ENCODE measurements around the gene TAS2R5. TPM values are rescaled to one million over a fixed set of nuclear protein-coding genes. Genes with fewer than 3 reads are reported as not detected.
"Not testable (repeated sequence)": the region's sequence is repeated elsewhere in the genome, so short reads cannot be mapped to it uniquely, and the experiment has no call there.

Gene TAS2R5
- total RNA-seq (ENCODE audit: unreplicated experiment) = 1.9 TPM
- long read RNA-seq = 0 reads

- no peak for DNase-seq (ENCODE audit: low spot score)
- peaks cover 9% of the 10 kb centered on the region for H3K36me3 Mint-ChIP-seq (ENCODE audit: low read depth, unreplicated experiment)
- H3K4me3 Mint-ChIP-seq (ENCODE audit: unreplicated experiment) = no peak within 1 kb of the TSS
- TF ChIP-seq CTCF (IDR thresholded peaks at IDR 0.05; ENCODE audit: unreplicated experiment) = no peak
- H3K27ac Mint-ChIP-seq (ENCODE audit: unreplicated experiment) = no peak within 1 kb of the TSS
- H3K27me3 Mint-ChIP-seq (ENCODE audit: unreplicated experiment) = no peaks in the 10 kb centered on the region
- peaks cover 7% of the 10 kb centered on the region for H3K4me1 Mint-ChIP-seq (ENCODE audit: unreplicated experiment)
- H3K9me3 Mint-ChIP-seq (ENCODE audit: unreplicated experiment) = no peaks in the 10 kb centered on the region
Observed at GRCh38 chr7:141789917-141790316, at the start of gene TAS2R5. Gene TAS2R5, plus strand, starts transcription at chr7:141790217. Its CDS starts 145 bp downstream, at chr7:141790362.

- Mint-ChIP-seq H3K4me3 (ENCODE audit: unreplicated experiment) (no peak overlapping the region), H3K27me3 (ENCODE audit: unreplicated experiment) (peaks cover 6% of the 10 kb centered on the region), H3K4me1 (ENCODE audit: unreplicated experiment) (peaks cover 16% of the 10 kb centered on the region), H3K36me3 (ENCODE audit: low read depth, unreplicated experiment) (peaks cover 16% of the 10 kb centered on the region), H3K9me3 (ENCODE audit: unreplicated experiment) (no peaks in the 10 kb centered on the region), H3K27ac (ENCODE audit: unreplicated experiment) (no peak overlapping the region)
- no peak for DNase-seq (ENCODE audit: low spot score)
- TF ChIP-seq CTCF (IDR thresholded peaks at IDR 0.05; ENCODE audit: unreplicated experiment) = no peak
Observed at GRCh38 chr7:141742229-141742628, 47.8 kb upstream of the TAS2R5 start.

GRCh38 chr7:141744131-141744530 lies 45.9 kb upstream of the TAS2R5 start:
- TF ChIP-seq CTCF (IDR thresholded peaks at IDR 0.05; ENCODE audit: unreplicated experiment) = no peak
- peaks cover 22% of the 10 kb centered on the region for H3K36me3 Mint-ChIP-seq (ENCODE audit: low read depth, unreplicated experiment)
- H3K4me3 Mint-ChIP-seq (ENCODE audit: unreplicated experiment) = no peak overlapping the region
- H3K9me3 Mint-ChIP-seq (ENCODE audit: unreplicated experiment) = no peaks in the 10 kb centered on the region
- H3K27ac Mint-ChIP-seq (ENCODE audit: unreplicated experiment) = no peak overlapping the region
- DNase-seq (ENCODE audit: low spot score) = no peak
- H3K27me3 Mint-ChIP-seq (ENCODE audit: unreplicated experiment) = peaks cover 3% of the 10 kb centered on the region
- H3K4me1 Mint-ChIP-seq (ENCODE audit: unreplicated experiment) = peaks cover 9% of the 10 kb centered on the region

- H3K36me3 Mint-ChIP-seq (ENCODE audit: low read depth, unreplicated experiment) = peaks cover 57% of the 10 kb centered on the region
- H3K27me3 Mint-ChIP-seq (ENCODE audit: unreplicated experiment) = peaks cover 4% of the 10 kb centered on the region
- TF ChIP-seq CTCF (IDR thresholded peaks at IDR 0.05; ENCODE audit: unreplicated experiment) = no peak
- H3K4me3 Mint-ChIP-seq (ENCODE audit: unreplicated experiment) = no peak overlapping the region
- DNase-seq (ENCODE audit: low spot score) = no peak
- H3K9me3 Mint-ChIP-seq (ENCODE audit: unreplicated experiment) = peaks cover 12% of the 10 kb centered on the region
- H3K4me1 Mint-ChIP-seq (ENCODE audit: unreplicated experiment) = no peaks in the 10 kb centered on the region
- H3K27ac Mint-ChIP-seq (ENCODE audit: unreplicated experiment) = no peak overlapping the region
Observed at GRCh38 chr7:141748396-141748795, 41.6 kb upstream of the TAS2R5 start.

- peak overlapping the region; percentile 87 for H3K4me3 Mint-ChIP-seq (ENCODE audit: unreplicated experiment)
- not testable (repeated sequence) for H3K27me3 Mint-ChIP-seq (ENCODE audit: unreplicated experiment); DNase-seq (ENCODE audit: low spot score); H3K4me1 Mint-ChIP-seq (ENCODE audit: unreplicated experiment); H3K27ac Mint-ChIP-seq (ENCODE audit: unreplicated experiment)
- peaks cover 12% of the 10 kb centered on the region for H3K9me3 Mint-ChIP-seq (ENCODE audit: unreplicated experiment)
- H3K36me3 Mint-ChIP-seq (ENCODE audit: low read depth, unreplicated experiment) = peaks cover 71% of the 10 kb centered on the region
Observed at GRCh38 chr7:141751904-141752303, 38.1 kb upstream of the TAS2R5 start.
